T-helper 22 cell (primary cell): ENCODE data around the gene DGKH.

ENCODE experiments used
- DNase-seq: peaks from one replicate; pipeline ENCODE4 v3.0.0-alpha.2; 2020; ENCODE audit warnings: low read depth

DGKH gene

DNA sequence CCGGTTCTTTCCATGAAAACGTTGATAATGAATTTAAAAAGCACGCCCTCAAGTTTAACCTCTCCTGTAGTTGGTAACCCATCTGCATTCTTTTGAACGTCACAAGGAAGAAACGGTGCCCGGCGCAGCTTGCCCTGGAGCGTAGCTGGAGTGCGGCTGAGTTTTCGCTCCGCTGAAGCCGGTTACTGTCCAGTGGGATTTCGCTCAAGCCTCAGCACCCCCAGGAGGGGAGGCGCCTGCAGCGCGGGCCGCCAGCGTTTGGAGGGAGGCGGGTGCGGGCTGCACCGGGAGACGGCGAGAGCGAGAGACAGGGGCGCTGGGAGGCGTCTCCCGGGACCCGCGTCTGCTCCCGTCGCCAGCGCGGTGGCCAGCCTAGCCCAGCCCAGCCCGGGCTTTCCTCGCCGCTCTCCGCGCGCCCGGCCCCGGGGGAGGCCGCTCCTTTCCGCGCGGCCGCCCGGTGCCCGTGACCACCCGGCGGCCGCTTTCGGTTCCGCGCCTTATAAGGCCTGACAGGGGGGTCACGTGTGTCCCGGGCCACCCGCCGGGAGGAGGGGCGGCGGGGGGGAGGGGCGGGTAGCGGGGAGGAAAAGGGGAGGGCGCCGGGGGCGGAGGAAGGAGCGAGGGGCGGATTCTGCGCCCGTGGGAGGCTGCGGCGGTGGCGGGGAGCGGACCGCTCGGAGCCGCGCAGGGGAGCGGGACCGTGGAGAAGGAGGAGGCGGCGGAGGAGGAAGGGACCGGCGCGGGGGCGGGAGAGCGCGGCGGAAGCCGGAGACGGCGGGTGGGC, 8.3 kb upstream of the DGKH start:
- peak; percentile 85 for DNase-seq

DNA sequence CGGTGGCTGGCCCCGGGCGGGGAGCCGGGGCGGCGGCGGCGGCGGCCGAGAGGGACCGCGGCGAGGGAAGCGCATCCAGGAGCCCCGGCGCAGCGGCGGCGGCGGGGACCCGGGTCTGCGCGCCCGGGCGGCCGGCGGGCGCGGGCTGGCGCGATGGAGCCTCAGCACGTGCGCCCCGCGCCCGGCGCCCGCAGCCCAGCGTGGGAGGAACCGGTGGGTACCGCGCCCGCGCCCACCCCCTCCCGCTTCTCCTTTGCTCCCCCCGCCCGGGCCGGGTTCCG, 7.8 kb upstream of the DGKH start:
- no peak for DNase-seq

DNA sequence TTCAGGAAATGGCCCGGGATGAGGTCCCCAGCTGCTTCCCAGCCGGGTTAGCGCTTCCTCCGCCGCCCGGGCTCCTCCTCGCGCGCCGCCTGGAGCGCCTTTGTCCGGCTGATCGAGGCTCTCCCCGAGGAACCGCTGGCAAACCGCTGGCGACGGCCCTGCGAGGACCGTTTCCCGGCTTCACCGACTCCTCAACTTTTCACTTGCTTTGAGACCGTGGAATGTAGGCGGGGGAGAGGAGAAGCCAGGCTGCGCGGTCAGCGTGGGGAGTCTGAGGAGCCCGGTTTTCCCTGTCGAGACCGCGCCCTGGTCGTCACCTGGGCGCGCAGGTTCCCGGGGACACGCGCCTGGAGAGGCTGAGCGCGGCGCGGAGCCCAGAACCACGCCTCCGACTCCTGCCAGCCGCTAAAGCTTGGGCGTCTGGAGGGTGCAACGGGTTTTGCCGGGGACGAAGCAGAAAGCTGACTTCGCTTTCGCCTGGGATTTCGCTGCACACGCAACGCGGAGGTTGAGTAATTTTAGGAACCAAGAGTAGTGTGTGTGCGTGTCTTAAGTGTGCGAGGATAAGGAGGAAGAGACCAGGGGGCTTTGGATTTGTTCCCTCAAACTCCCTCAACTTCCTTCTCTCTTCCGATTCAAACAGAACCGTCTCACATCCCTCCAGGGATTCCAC, 7.3 kb upstream of the DGKH start:
- DNase-seq = no peak

DNA sequence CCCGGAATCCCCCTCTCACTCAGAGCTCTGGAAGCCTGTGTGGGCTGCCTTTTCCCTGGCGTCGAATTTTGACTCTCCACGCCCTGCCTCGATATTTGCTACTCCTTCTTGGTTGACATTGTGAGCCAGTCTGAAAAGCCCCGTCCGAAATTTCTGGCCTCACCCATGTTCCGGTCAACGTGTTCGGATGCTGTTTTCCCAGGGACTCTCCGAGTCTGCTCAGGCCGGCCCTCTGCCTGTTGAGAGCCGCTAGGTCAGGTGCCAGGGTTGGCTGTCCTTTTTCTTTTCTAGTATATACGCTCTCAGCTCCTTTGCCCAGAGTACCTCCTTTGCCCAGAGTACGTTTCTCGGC, 6.8 kb upstream of the DGKH start:
- DNase-seq = no peak

DNA sequence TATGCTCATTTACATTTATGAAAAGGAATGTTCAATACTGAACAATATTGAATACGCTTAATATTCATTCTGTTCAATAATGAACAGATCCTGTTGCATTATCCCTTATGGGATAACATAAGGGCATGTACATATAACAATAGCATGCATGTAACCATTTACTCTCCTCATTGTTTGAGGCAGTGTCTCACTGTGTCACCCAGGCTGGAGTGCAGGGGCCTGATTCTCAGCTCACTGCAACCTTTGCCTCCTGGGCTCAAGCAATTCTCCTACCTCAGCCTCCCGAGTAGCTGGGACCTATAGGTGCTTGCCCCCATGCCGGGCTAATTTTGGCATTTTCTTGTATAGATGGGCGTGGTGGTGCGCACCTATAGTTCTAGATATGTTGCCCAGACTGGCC, 4.8 kb upstream of the DGKH start:
- no peak for DNase-seq

DNA sequence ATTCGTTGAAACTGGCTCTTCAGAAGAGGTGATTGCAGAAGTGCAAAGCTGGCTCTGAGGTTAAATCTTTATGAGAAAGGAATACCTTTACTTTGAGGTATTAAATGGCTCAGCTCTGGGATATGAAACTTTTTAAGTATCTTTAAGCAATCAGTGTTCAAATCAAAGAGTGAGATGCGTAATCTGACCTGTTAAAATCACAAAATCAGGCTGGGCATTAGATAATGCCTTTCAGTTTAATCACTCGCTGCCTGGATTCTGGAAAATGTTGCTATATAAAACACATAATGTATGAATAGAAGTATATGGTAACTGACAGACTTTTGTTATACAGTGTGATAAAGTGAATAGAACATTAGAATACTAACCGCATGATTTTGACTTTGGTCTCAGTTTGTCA, 2.0 kb upstream of the DGKH start:
- DNase-seq = no peak

DNA sequence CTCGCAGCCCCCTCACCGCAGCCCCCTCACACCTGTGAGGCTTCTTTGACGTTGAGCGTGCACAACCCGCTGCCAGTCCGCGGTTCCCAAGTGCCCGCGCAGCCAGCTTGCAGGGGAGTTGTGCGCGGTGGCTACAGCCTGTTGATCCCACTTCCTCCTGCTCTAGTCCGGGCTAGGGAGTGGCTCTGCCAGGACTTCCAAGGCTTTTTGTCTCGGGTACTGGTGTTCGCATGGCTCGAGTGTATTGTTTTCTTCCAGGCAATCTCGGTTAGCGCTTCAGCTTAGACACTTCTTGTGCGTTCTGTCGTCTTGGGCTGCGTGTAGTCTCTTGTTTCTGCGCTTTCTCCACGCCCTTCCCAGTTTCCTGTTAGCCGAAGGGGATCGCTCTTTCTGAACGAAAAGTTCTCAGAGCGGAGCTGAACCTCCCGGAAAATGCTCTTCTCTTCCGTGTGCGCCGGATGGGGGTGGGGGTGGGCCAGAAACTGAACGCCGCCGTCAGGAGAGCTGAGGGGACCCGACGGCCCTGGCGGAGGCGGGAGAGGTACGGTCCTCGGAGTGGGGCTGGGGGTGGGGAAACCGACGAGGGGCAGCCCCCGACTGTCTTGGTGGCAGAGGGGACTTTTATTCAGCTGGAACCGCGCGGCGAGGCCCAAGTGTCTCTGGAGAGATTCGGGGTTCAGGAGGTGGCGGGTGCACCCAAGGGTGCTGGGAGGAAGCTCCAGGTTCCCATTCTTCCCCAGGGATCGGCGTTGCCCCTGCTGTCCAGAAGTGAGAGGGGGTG, 697 bp upstream of the DGKH start:
- no peak for DNase-seq

DNA sequence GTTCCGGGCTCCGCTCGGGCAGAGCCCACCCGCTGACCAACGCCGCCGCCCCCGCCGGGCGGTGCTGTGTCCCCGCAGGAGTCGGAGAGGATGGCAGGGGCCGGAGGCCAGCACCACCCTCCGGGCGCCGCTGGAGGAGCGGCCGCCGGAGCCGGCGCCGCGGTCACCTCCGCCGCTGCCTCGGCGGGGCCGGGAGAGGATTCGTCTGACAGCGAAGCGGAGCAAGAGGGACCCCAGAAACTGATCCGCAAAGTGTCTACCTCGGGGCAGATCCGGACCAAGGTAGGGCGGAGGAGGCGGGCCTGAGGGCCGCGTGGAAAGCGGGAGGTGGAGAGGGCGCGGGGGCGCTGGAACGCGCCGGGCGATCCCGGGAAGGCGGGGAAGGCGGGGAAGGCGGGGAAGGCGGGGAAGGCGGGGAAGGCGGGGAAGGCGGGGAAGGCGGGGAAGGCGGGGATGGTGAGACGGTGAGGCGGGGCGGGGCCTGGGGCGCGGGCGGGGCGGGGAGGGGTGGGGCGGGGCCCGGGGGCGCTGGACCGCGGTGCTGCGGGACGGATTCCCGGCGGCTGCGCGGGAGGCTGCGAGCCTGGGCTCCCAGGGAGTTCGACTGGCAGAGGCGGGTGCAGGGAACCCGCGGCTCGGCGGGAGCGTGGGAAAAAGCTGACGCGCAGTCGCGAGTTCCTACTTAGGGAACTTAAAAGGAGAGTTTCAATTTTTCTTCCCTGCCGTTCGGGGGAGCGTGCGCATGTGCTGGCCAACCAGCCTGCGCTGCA, 421 bp downstream of the DGKH start:
- DNase-seq = peak; percentile 65

DNA sequence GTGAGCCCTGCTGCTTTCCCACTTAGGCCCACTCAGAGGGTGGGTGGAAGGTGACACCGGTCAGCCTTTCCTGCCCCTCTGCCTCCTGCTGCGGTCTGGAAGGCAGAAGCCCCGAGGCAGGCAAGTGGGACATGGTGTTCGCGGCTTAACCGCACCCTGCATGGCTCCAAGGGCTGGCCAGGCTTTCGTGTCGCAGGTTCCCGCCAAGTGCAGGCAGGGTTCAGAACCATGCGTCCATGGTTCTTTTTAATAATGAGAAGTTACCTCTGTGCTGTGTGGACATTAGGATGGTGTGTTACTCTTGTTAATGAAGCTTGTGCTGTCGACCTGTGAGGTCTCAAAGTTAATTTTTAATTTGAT, 986 bp downstream of the DGKH start:
- DNase-seq = no peak

DNA sequence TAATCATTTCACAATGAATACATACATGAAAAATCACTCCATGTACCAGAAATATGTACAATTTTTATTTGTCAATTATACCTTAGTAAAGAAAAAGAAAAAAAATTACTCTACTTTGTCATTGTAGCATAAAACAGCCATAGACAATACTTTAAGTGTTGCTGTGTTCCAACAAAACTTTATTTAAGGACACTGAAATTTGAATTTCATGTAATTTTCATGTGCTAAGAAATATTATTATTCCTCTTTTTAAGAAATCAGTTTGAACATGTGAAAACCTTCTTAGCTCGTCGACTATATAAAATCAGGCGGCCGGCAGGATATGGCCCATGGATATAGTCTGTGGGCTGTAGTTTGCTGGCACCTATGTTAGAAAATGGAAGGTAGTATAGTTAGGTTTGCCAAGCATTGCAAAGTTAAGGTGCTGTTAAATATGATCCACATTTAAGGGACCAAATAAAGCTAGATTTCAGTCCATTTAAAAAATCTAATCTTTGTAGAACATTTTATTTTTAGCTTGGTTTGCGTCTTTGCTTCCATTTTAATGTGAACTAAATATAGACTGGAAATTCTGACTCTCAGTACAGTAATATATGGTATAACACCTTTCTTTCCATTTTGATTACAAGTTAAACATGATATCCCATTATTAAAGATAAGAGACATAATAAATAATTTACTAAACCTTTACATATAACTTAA, 6.5 kb downstream of the DGKH start:
- DNase-seq = no peak

DNA sequence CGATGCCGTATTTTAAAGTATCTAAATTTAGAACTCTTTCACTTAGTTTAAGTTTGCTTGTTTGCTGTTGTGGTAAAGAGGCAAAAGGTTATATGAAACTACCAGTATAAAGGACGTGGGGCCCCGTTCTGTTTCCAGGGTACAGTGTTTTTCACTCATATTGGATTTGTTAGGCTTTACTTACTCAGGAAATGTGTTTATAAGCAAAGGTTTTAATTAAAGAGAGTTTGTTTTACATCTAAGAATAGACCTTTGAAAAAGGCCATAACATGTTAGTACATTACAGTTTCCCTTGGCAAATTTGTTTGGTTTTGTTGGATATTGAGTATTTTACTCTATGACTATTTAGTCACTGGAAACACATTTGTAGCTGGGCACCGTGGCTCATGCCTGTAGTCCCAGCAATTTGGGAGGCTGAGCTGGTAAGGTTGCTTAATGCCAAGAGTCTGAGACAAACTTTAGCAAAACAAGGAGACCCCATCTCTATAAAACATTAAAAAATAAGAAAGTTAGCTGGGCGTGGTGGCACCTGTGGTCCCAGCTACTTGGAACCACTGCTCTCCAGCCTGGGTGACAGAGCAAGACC, 7.1 kb downstream of the DGKH start:
- DNase-seq = no peak

DNA sequence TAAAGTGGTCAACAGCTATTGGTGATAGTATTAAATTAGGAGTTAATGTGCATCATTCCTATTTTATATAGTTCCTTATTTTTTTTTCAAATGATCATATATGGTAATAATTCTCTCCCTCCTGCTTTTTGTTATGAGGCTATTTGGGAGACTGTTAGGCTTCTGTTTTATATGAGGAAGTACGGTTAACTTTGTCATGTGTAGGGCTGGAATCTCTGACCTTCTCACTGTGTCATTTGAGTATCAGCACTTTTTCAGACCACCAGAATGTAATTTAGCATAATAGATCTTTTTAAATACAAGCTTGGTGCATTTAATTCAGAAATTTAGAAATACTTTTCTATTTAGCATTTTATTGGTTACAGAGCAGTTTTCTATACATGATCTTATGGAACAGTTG, 7.7 kb downstream of the DGKH start:
- no peak for DNase-seq

DNA sequence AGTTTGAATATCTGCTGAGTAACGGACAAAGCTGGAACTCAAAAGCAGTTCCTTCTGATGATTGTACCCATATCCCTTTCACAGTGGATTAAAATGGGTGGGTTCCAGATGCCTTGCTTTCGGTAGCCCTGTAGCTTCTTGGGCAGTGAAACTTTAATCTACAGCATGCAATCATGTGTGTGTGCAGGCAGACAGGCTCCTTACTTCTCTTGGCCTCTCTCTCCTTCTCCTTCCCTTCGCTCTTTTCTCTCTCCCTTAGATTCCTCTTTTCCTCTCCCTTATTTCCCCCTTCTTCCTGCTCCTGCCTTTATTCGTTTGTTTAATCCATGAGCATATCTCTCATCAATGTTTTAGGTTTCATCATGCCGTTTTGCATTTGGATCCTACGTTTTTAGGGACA, 8.1 kb downstream of the DGKH start:
- DNase-seq = no peak

DNA sequence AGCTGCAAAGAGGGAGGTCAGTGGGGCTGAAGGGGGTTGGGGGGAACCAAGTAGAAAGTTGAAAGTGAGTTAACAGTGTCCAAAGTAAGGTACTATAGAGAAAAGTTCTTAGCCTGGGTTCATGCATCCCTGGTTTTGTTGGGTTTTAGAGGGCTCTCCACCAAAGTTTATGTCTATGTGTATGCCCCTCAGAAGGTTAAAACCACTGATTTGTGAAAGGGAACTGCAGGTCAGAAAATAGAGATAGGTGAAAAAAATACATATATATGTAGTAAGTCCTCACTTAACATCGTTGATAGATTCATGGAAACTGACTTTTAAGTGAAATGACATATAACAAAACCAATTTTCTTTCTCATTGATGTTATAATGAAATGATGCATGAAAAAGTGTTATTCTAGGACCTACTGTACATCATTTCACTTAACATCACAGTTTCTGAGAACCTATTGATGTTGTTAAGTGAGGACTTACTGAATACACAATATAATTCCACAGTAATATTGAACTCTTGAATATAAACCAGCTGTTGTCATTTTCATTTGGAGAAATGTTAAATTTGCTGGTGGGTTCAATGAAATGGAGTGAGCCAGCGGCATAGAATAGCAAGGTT, 9.6 kb downstream of the DGKH start:
- DNase-seq = no peak

DNA sequence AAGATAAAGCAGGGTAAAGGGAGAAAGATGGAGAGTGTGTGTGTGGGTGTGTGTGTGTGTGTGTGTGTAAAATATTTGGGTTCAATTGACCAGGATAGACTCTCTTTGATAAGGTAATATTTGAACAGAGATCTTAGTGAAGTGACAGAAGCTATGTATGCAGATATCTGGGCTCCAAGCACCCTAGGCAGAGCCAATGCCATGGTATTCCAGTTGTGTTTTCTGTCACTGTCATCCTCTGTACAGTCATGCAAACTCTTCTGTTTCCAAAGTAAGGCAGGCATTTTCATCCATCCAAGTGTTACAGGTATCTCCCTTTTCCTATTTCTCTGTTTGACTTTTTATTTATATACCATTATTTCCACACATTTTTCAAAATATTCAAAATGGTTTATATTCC, 13.5 kb downstream of the DGKH start:
- no peak for DNase-seq

DNA sequence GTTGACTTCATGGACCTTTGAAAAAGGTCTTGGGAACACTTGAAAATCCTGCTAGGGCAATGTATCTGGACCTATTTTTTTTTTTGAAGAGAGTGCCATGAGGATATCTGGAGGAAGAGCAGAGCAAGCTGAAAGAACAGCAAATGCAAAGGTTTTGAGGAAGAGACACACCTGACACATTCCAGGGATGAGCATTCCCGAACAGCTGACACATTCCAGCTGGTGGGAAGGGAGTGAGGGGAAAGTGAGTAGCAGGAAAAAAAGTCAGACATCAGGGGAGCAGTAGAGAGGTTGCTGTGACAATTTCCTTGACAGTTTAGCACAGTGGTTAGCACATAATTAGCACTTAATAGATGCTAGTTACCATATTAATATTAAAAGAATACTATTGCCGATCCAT, 14.7 kb downstream of the DGKH start:
- DNase-seq = no peak

DNA sequence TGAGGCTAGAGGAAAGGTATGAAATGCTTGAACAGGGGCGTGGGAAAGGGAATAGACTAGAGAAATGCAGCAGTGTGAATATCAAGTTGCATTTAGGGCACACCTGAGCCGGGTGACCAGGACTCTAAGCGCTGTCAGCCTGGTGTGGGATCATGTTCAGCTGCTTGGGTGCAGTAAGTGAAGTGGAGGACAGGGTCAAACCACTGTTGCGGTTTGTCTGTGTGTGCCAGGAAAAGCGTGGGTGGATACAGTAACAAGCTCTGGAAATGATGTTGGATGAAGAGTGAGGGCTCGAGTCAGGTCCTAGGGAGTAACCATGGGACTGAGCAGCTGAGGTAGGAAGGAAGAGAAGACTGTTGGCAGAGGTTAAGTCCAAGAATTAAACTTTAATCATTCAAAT, 15.8 kb downstream of the DGKH start:
- no peak for DNase-seq

DNA sequence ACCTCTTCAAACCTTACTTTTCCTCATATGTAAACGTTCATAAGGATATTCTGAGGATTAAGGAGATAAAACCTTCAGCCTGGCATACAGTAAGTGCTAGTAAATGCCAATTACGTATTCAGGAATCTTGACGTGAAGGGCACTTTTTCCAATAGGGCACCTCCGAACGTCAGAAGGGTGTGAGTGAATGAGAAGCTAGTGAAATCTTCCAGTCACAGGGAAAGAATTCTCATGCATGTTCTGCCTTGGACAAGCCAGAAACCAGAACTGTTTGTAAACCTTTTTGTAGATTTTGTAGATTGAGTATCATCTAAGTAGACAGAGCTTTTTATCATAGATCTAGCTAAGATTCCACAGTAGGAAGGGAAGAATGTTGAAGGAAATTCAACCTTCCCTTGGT, 16.5 kb downstream of the DGKH start:
- no peak for DNase-seq

DNA sequence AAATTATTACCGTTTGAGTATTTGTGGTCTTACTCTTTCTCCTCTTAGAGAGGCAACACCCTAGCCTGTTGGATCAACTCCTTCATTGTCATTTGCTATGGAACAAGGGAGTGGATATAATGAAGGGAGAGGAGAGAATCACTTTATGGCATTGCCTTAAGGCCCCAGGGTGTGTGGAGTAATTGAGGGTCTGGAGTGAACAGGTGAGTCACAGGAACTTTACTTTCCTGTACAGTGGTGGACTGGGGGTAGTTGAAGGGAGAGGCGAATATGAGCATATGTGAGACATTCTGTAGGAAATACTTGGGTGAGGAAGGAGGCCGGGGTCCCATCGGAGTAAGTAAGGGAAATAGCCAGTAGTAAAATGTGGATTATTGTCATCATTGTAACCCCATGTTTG, 17.0 kb downstream of the DGKH start:
- no peak for DNase-seq

DNA sequence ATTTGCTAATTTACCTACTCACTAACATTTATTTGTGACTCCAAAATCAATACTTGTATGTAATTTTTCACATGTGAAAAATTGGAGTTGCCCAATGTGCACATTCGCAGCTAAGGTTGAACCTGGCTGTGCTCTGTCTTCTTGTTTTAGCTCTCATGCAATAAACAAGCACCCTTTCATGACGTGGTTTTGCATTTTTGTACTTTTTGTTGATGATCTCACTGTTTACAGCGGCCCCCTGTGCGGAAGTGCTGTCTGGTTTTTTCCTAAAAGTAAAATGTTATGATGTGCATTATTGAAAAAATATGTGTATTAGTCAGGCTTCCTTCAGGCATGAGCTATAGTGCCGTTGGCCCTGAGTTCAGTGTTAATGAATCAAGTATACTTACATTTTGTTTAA, 18.1 kb downstream of the DGKH start:
- no peak for DNase-seq

DNA sequence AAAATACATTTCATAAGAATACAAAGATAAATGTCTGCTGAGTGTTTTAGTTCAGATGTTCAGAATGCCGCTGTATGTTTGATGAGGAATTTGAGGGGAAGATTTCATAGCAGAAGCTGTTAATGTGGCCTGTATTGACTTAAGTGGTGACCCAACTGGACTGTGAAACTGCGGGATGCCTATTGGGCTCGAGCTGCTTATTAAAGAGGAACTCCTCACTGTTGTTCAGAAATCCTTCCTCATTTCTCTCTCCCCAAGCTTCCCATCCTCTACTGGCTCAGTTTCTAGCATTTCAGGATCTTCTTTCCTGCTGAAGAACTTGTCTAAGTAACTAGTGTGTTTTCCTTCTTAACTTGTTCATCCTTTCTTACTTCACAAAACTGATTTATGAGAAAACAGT, 20.4 kb downstream of the DGKH start:
- no peak for DNase-seq
